Right lobe of liver (tissue), 6 donors: ENCODE measurements around the gene LTN1. TPM values are rescaled to one million over a fixed set of nuclear protein-coding genes. Genes with fewer than 3 reads are reported as not detected.

Experiments
- ATAC-seq, 4 donors: fragments of 200-7000 bp; cut with Tn5 transposase; one replicate each; pipeline ENCODE4 v1.9.1; 2020; ENCODE audit warnings: mild to moderate bottlenecking in 4 of 4, moderate library complexity in 4 of 4
- DNase-seq, 3 donors: peaks; one replicate each; pipeline ENCODE4 v3.0.0-alpha.2; 2020
- H3K27ac ChIP-seq, 3 donors: fragments of 200-600 bp; one replicate each; pipeline ENCODE4 v1.8.0; 2022
- H3K27me3 ChIP-seq, 2 donors: fragments of 200-600 bp; one replicate each; pipeline ENCODE4 v1.8.0; 2022
- H3K36me3 ChIP-seq, 4 donors: fragments of 200-600 bp; sonication (generic) in 1 of 4; one replicate each; pipeline versions ENCODE4 v1.5.1 to v1.8.0; 2017 to 2022; ENCODE audit warnings: control low read depth in 1 of 4
- H3K4me1 ChIP-seq, 4 donors: fragments of 200-600 bp; sonication (generic) in 1 of 4; one replicate each; pipeline versions ENCODE4 v1.5.1 to v1.8.0; 2017 to 2022; ENCODE audit warnings: control low read depth in 1 of 4
- H3K4me3 ChIP-seq, 3 donors: fragments of 200-600 bp; one replicate each; pipeline ENCODE4 v1.8.0; 2022
- H3K9me3 ChIP-seq, 4 donors: fragments of 200-600 bp; sonication (generic) in 1 of 4; one replicate each; pipeline versions ENCODE4 v1.5.1 to v1.8.0; 2017 to 2022; ENCODE audit warnings: control low read depth in 1 of 4
- CTCF ChIP-seq, 4 donors: fragments of 200-600 bp in 3 of 4; fragments of 450-650 bp in 1 of 4; IDR thresholded peaks; one replicate each; pipeline versions ENCODE4 v1.5.1 to v1.8.0; 2016 to 2022; ENCODE audit warnings: antibody characterized with exemption in 4 of 4, mild to moderate bottlenecking in 2 of 4
- POLR2A ChIP-seq: fragments of 450-650 bp; IDR thresholded peaks from one replicate; pipeline ENCODE4 v1.6.1; 2017; ENCODE audit warnings: antibody characterized with exemption, mild to moderate bottlenecking
- WGBS: methylation state at CpG from one replicate; pipeline ENCODE4 v1.1.6; 2018; ENCODE audit warnings: low coverage, low lambda C conversion rate; ENCODE audit not compliant: insufficient coverage; ENCODE audit errors: missing lambda C conversion rate; 5-methylcytosine and 5-hydroxymethylcytosine counted together
- intact Hi-C, 2 donors: fragments of 100-400 bp; cut with DNase I; formaldehyde crosslinking; loops; one replicate each; pipeline versions ENCODE4 v1.11.2 to v1.14.1; 2022
- total RNA-seq, 6 experiments: library from RNA; depleted of rRNA in 2 of 6; stranded (reverse); fragments of >200 nt in 2 of 6; fragmentation: NEBNext Ultra II Directional in 3 of 6; extraction: Animal tissue kit (Norgen Biotek cat#: 25700) in 3 of 6; gene quantifications; one replicate each; pipeline versions ENCODE4 v1.1.0 to v1.2.4, GENCODE V29; 2016 to 2023
- donor health status: DM: no; HTN: yes; CAD: no.
- donor health status: DM: no; HTN: no; CAD: no.
- donor health status: DM: no; HTN: no; CAD: no.
- donor health status: DM: no; HTN: yes; CAD: no.
- donor health status: DM: no; HTN: yes; CAD: no.

The LTN1 gene
- total RNA-seq, 6 experiments from 2014 or later = 10.7 to 13.9 (median 12.7) TPM

GRCh38 chr21:28971171-28971570 is 21.5 kb downstream of the LTN1 start:
- no peaks in the 10 kb centered on the region for H3K4me1 ChIP-seq
- H3K27me3 ChIP-seq = no peaks in the 10 kb centered on the region
- ATAC-seq = no peak
- no peak for DNase-seq
- intact Hi-C loops = no loop called here
- H3K27ac ChIP-seq = no peak overlapping the region
- H3K4me3 ChIP-seq = no peak overlapping the region
- peaks cover 0 to 52% (median 18%) of the 10 kb centered on the region in 4 donors for H3K36me3 ChIP-seq
- H3K9me3 ChIP-seq = no peaks in the 10 kb centered on the region
- 96% methylated on average over 2 of the region's 2 CpGs for WGBS
- TF ChIP-seq POLR2A (no peak), CTCF (IDR thresholded peaks at IDR 0.05) (no peak)

- TF ChIP-seq CTCF (IDR thresholded peaks at IDR 0.05) = no peak
- no peak for TF ChIP-seq POLR2A
- no peak for DNase-seq
- no peaks in the 10 kb centered on the region for H3K27me3 ChIP-seq
- WGBS = 100% methylated on average over 1 of the region's 1 CpG
- no peak overlapping the region for H3K27ac ChIP-seq
- H3K9me3 ChIP-seq = no peaks in the 10 kb centered on the region
- H3K36me3 ChIP-seq = peaks cover 0 to 68% (median 15%) of the 10 kb centered on the region in 4 donors
- ATAC-seq = no peak
- H3K4me1 ChIP-seq = no peaks in the 10 kb centered on the region
- no peak overlapping the region for H3K4me3 ChIP-seq
- intact Hi-C loops = no loop called here
These were observed 28.8 kb downstream of the LTN1 start for GRCh38 chr21:28963831-28964230.

- Histone ChIP-seq H3K27ac (no peak overlapping the region), H3K4me3 (no peak overlapping the region), H3K9me3 (no peaks in the 10 kb centered on the region), H3K4me1 (no peaks in the 10 kb centered on the region), H3K36me3 (peaks cover 0 to 66% (median 17%) of the 10 kb centered on the region in 4 donors), H3K27me3 (no peaks in the 10 kb centered on the region)
- no peak for DNase-seq
- 85% methylated on average over 2 of the region's 2 CpGs for WGBS
- TF ChIP-seq CTCF (IDR thresholded peaks at IDR 0.05) (no peak), POLR2A (no peak)
- intact Hi-C loops = no loop called here
- no peak for ATAC-seq
These were observed 30.2 kb downstream of the LTN1 start for GRCh38 chr21:28962465-28962864.

DNA sequence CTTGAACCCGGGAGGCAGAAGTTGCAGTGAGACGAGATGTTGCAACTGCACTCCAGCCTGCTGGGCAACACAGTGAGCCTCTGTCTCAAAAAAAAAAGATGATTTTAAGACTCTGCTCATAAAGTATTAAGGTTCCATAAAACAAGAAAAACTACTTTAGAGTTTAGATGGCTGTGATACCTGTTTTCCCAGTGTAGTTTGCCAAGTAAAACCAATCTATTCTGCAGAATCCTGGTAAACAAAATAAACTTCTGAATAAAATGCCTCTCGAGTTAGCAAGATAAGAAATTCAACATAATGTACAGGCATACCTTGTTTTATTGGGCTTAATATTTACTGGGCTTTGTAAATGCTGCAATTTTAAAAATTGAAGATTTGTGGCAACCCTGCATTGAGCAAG is 30.8 kb downstream of the LTN1 start:
- 86% methylated on average over 3 of the region's 3 CpGs for WGBS
- intact Hi-C loops = no loop called here
- peaks cover 0 to 66% (median 16%) of the 10 kb centered on the region in 4 donors for H3K36me3 ChIP-seq

More for the DNA sequence above, 30.8 kb downstream of the LTN1 start:
- DNase-seq = no peak
- TF ChIP-seq CTCF (IDR thresholded peaks at IDR 0.05) = no peak
- no peak for TF ChIP-seq POLR2A
- H3K4me3 ChIP-seq = no peak overlapping the region
- H3K9me3 ChIP-seq = no peaks in the 10 kb centered on the region
- H3K27ac ChIP-seq = no peak overlapping the region
- H3K4me1 ChIP-seq = no peaks in the 10 kb centered on the region
- no peak for ATAC-seq
- no peaks in the 10 kb centered on the region for H3K27me3 ChIP-seq
